IPS DF 4.7 (cell line): ENCODE results near the gene CLEC14A.

Experiments used
- DNase-seq: peaks from one replicate; pipeline ENCODE4 v3.0.0-alpha.2; 2013; ENCODE audit warnings: low spot score; ENCODE audit errors: extremely low read depth

CLEC14A gene

DNA sequence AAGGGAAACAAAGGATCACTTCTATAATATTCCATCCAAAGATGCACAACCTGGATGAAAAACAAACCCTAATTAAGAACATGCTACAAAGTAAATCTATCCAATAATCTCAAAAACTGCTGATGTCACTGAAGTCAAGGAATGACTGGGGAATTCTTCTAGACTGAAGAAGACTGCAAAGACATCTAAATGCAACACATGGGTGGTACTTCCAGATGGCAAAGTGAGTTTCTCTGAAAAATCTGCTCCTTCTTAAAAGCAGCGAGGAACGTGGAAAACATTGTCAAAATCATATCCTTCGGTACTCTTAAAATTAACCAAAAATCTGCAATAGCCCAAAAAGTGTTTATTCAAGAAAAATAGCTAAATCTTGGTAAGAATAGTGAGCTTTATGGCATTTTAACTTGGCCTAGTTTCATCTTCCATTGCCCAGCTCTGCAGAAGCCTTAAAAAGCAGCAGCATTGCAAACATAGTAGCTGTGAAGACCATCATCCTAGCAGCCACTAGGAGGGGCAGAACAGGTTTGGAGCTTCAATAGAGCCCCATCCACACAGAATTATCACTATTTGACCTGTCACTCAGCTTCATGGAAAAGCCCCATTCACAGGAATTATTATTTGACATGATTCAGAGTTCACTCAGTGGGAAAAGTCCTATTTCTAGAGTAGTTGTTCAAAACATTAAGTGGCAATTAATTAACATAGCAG is 7.4 kb downstream of the CLEC14A start:
- DNase-seq: no peak

GRCh38 chr14:38243696-38244240 is 12.1 kb downstream of the CLEC14A start:
- no peak for DNase-seq

DNA sequence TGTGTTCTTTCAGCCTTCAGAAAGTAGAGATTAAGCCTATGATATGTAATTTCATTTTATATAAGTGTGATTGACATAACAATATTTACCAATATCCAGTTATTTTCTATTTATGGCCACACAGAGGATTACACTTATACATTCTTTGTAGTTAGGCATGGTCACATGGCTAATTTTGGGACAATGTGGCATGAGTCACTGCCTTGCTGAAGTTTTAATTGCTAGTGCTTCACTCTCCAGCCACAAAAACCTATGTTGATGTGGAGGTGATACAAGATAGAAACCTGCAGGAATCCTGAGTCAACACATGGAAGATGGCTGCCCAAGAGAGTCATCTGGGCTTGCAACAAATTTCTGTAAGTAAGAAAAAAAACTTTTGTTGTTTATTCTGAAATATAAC is 17.0 kb downstream of the CLEC14A start:
- DNase-seq: no peak

DNA sequence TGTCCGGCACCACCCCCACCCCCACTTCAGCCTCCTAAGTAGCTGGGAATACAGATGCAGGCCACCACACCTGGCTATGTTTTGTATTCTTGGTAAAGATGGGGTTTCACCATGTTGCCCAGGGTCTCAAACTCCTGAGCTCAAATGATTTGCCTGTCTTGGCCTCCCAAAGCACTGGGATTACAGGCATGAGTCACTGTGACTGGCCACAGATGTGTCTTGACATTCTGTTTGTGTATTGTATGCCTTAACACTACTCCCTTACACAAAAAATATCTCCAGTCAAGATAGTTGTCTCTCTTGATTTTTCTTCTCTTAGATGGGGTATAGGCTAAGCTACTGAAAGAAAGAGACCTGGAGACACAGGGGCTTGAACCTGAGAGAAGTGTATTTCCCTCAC is 17.6 kb downstream of the CLEC14A start:
- DNase-seq: no peak

GRCh38 chr14:38233218-38233617 is 22.7 kb downstream of the CLEC14A start:
- DNase-seq: no peak

DNA sequence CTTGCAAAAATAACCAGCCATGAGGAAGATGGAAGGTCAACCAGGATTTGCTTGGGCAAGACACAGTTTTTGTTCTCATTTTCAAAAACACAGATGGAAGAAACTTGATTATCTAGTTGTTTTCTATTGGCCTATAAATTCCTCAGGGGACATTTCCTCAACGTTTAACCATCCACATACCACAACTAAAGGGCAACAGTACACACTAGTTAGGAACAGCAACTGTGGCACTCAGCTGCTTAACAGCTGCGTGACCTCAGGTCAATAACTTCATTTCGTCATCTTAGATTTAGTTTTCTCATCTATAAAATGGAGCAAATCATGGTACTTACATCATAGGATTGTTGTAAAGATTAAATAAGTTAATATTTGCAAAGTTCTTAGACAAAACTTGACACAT is 29.5 kb downstream of the CLEC14A start:
- DNase-seq: no peak

DNA sequence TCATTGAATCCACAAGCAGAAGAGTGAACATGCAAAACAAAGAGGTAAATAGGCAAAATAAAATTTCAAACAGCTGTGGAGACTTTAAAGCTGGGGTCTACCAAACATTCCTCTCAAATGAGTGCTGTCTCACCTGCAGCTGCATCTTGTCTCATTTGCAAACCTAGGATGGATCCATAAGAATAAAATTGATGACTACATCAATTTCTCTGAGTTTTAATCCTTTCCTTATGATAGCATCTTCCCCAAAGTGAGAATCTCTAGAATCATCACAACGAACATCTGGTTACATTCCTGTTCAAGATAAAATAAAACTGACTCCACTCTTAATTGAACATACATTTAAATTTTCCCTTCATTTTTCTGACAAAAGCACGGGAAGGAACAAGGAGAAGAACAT is 29.9 kb downstream of the CLEC14A start:
- no peak for DNase-seq

GRCh38 chr14:38224338-38224737 is 31.6 kb downstream of the CLEC14A start:
- DNase-seq: no peak

DNA sequence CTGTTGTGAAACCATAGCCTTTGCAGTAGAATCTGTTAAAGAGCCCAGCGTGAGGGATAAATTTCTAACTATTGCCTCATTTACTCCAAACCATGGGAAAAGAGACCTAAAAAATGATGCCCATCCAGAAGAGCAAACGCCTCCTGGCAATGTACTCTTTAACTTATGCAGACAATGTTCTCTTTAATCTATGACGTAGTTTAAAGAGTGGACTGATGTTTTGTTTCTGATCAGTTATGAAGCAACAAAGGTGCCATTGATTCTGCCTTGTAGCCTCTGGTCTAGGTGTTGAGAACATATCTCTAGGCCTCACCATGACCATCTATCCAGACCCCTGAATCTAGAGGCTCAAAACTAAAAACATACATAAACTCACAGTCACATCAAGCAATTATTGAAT is 34.8 kb downstream of the CLEC14A start:
- no peak for DNase-seq

GRCh38 chr14:38217553-38217952 is 38.3 kb downstream of the CLEC14A start:
- no peak for DNase-seq

DNA sequence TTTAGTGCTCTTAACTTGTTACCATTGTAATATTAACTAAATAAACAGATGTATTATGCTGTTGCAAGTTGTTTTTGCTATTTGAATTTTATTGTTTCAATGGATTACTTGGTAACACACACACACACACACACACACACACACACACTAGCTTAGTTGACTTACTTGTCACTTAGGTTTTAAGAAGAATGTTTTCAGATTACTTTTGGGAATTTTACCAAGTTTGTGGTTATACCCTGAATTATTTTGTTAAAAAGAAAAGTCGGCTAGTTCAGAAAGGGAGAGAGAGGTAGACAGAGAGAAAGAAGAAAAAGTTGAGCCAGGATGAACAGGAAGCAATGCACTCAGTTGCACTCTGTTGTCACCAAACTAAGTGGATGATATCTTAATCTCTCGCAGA is 42.9 kb downstream of the CLEC14A start:
- no peak for DNase-seq

GRCh38 chr14:38212111-38212510 is 43.8 kb downstream of the CLEC14A start:
- DNase-seq: no peak

DNA sequence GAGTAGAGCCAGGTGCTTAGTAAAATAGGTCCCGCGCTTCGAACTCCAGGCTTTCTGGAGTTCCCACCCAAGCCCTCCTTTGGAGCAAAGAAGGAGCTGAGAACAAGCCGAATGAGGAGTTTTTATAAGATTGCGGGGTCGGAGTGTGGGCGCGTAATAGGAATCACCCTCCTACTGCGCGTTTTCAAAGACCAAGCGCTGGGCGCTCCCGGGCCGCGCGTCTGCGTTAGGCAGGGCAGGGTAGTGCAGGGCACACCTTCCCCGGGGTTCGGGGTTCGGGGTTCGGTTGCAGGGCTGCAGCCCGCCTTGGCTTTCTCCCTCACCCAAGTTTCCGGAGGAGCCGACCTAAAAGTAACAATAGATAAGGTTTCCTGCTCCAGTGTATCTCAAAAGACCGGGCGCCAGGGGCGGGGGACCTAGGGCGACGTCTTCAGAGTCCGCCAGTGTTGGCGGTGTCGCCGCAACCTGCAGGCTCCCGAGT is 44.6 kb downstream of the CLEC14A start:
- no peak for DNase-seq

DNA sequence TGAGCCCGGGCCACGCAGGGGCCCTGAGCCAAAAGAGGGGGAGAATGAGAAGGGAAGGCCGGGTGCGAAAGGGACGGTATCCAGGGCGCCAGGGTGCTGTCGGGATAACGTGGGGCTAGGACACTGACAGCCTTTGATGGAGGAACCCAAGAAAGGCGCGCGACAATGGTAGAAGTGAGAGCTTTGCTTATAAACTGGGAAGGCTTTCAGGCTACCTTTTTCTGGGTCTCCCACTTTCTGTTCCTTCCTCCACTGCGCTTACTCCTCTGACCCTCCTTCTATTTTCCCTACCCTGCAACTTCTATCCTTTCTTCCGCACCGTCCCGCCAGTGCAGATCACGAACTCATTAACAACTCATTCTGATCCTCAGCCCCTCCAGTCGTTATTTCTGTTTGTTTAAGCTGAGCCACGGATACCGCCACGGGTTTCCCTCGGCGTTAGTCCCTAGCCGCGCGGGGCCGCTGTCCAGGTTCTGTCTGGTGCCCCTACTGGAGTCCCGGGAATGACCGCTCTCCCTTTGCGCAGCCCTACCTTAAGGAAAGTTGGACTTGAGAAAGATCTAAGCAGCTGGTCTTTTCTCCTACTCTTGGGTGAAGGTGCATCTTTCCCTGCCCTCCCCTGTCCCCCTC is 45.2 kb downstream of the CLEC14A start:
- no peak for DNase-seq

- DNase-seq: no peak
These were observed 46.0 kb downstream of the CLEC14A start for GRCh38 chr14:38209572-38210557.

GRCh38 chr14:38208618-38209562 is 47.0 kb downstream of the CLEC14A start:
- no peak for DNase-seq

- no peak for DNase-seq
These were observed 47.9 kb downstream of the CLEC14A start, which contains the start of gene SSTR1 for GRCh38 chr14:38207736-38208617. TSS of gene SSTR1 (plus strand) at chr14:38207904. CDS start at chr14:38209390, 1,486 bp downstream.

- DNase-seq: no peak
These were observed 48.5 kb downstream of the CLEC14A start for GRCh38 chr14:38207377-38207735.

DNA sequence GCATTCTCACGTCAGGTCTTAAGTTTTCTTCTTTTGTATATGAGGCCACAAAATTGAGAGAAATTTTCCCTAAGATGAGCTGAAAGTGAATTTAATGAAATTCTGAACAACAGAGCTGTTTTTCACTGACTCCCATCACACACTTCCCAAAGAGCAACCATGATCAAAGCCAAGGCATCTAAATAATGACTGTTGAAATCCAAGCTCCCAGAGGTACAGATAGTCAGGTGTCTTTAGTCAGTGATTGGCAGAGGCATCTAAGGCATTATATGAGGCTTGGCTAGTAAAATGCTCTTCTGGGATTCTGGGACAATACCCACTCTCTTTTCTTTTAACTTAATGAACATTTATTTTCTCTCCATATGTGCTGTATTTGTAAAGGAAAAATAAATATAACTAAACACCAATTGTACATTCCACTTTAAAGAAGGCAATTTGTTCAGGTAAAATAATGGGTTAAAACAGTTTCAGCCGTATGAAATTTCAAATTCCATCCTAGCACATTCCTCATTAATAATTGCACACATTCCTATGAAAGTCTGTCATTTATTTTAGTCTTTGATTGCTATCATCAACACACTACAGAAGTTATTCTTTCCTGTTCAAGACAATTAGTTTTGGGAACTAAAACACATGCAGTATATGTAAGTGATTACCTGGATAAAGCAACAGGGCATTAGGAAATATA is 49.1 kb downstream of the CLEC14A start:
- no peak for DNase-seq
